Germinal center (tissue), 1 donor: ENCODE data around the gene GTF3C6.
"Not testable (repeated sequence)": the region's sequence is repeated elsewhere in the genome, so short reads cannot be mapped to it uniquely, and the experiment has no call there.

Source experiments
- DNase-seq: peaks from one replicate; pipeline ENCODE4 v3.0.0; 2012; ENCODE audit warnings: mixed read lengths, low spot score

GTF3C6 gene

GRCh38 chr6:110979565-110980101, 21.1 kb downstream of the GTF3C6 start:
- no peak for DNase-seq

- no peak for DNase-seq
These were observed 21.7 kb downstream of the GTF3C6 start for GRCh38 chr6:110980227-110980626.

- no peak for DNase-seq
These were observed 22.1 kb downstream of the GTF3C6 start for GRCh38 chr6:110980648-110981047.

GRCh38 chr6:110981202-110981600, 22.7 kb downstream of the GTF3C6 start:
- DNase-seq = no peak

GRCh38 chr6:110990840-110991576, 32.5 kb downstream of the GTF3C6 start:
- DNase-seq = no peak

- DNase-seq = no peak
These were observed 38.2 kb downstream of the GTF3C6 start for GRCh38 chr6:110996691-110997090.

- DNase-seq = peak; percentile 16
These were observed 41.2 kb downstream of the GTF3C6 start for GRCh38 chr6:110999634-111000270.

- DNase-seq = no peak
These were observed 43.8 kb downstream of the GTF3C6 start for GRCh38 chr6:111002350-111002749.

- DNase-seq = peak; percentile 47
These were observed 53.0 kb downstream of the GTF3C6 start for GRCh38 chr6:111011360-111012142.

GRCh38 chr6:111012143-111012452, 53.6 kb downstream of the GTF3C6 start:
- DNase-seq = no peak

- not testable (repeated sequence) for DNase-seq
These were observed 54.0 kb downstream of the GTF3C6 start for GRCh38 chr6:111012520-111012919.

- no peak for DNase-seq
These were observed 54.8 kb downstream of the GTF3C6 start for GRCh38 chr6:111013144-111013915.

GRCh38 chr6:111015389-111016124, 57.1 kb downstream of the GTF3C6 start:
- no peak for DNase-seq

GRCh38 chr6:111017241-111017640, 58.7 kb downstream of the GTF3C6 start:
- not testable (repeated sequence) for DNase-seq
